Endothelial cell of umbilical vein (primary cell): ENCODE results near the gene KIF26B. TPM values are rescaled to one million over a fixed set of nuclear protein-coding genes. Genes with fewer than 3 reads are reported as not detected.

Experiments
- BruUV-seq: library from RNA; stranded (reverse); fragments of 400-500 nt; replicated peaks from 2 replicates; lab custom pipeline; 2021; lab: Mats Ljungman, UMichigan
- CTCF ChIA-PET: fragments of 300-600, 350-600 bp; sonication (Branson Sonifier 250); formaldehyde crosslinking; loops from one replicate; lab custom pipeline; 2021; ENCODE audit warnings: antibody characterized with exemption, inconsistent platforms; lab: Charles Lee
- POLR2A ChIA-PET: fragments of 300-600, 350-600 bp; sonication (Branson Sonifier 250); formaldehyde crosslinking; loops from one replicate; lab custom pipeline; 2021; ENCODE audit warnings: antibody characterized with exemption, inconsistent platforms; lab: Charles Lee
- DNase-seq: peaks from one replicate; pipeline ENCODE4 v3.0.0-alpha.2; 2011; ENCODE audit warnings: low read depth, low spot score
- FAIRE-seq: peaks from 2 replicates; lab custom pipeline; 2011; peaks lifted over from hg19 to GRCh38; lab: Jason Lieb, UNC
- H2AFZ ChIP-seq: 2 replicates; pipeline ENCODE4 v1.6.0; 2012; ENCODE audit warnings: low read depth, low read length, control low read depth, inconsistent platforms
- H3K27ac ChIP-seq: 2 replicates; pipeline ENCODE4 v1.5.1; 2011; ENCODE audit warnings: low read depth, mild to moderate bottlenecking, control low read depth, low read length, moderate library complexity; ENCODE audit not compliant: insufficient read depth
- H3K27me3 ChIP-seq, 2 experiments: 2 replicates each; pipeline versions ENCODE4 v1.6.0 to v1.6.1; 2011; ENCODE audit warnings: low read length in 2 of 2, mixed read lengths in 1 of 2; ENCODE audit not compliant: control insufficient read depth in 2 of 2, insufficient read depth in 2 of 2
- H3K36me3 ChIP-seq, 2 experiments: 2 replicates in 1 of 2; 3 replicates in 1 of 2; pipeline ENCODE4 v1.5.1; 2011; ENCODE audit warnings: low read length in 2 of 2, mild to moderate bottlenecking in 1 of 2, moderate library complexity in 1 of 2; ENCODE audit not compliant: control insufficient read depth in 2 of 2, insufficient read depth in 2 of 2; ENCODE audit errors: extremely low read depth in 1 of 2
- H3K4me1 ChIP-seq: 3 replicates; pipeline ENCODE4 v1.5.1; 2011; ENCODE audit warnings: mild to moderate bottlenecking, low read length; ENCODE audit not compliant: control insufficient read depth, insufficient read depth; ENCODE audit errors: extremely low read depth
- H3K4me2 ChIP-seq: 2 replicates; pipeline ENCODE4 v1.6.1; 2011; ENCODE audit warnings: low read length, control low read depth, mixed read lengths; ENCODE audit not compliant: insufficient read depth
- H3K4me3 ChIP-seq, 3 experiments: fragments of 200-600 bp in 1 of 3; sonication (generic), shearing (Covaris generic) in 1 of 3; replicated peaks in 1 of 3; 2 replicates each; pipeline ENCODE4 v1.5.1; 2011 to 2016; ENCODE audit warnings: control low read depth in 3 of 3, low read length in 3 of 3, mild to moderate bottlenecking in 2 of 3, inconsistent platforms in 1 of 3, low read depth in 1 of 3, moderate library complexity in 1 of 3; ENCODE audit not compliant: insufficient read depth in 1 of 3
- H3K79me2 ChIP-seq: 2 replicates; pipeline ENCODE4 v1.6.0; 2012; ENCODE audit warnings: low read length, inconsistent platforms; ENCODE audit not compliant: control insufficient read depth, insufficient read depth
- H3K9ac ChIP-seq: replicated peaks from 2 replicates; pipeline ENCODE3; 2011; ENCODE audit warnings: low read length, control low read depth; ENCODE audit not compliant: insufficient read depth; ENCODE audit errors: extremely low read depth
- H3K9me1 ChIP-seq: replicated peaks from 3 replicates; pipeline ENCODE4 v1.6.0; 2011; ENCODE audit warnings: mild to moderate bottlenecking, low read length; ENCODE audit not compliant: control insufficient read depth, insufficient read depth; ENCODE audit errors: extremely low read depth
- H3K9me3 ChIP-seq: replicated peaks from 2 replicates; pipeline ENCODE4 v1.5.1; 2012; ENCODE audit warnings: low read length, inconsistent platforms; ENCODE audit not compliant: control insufficient read depth, insufficient read depth
- H4K20me1 ChIP-seq: replicated peaks from 2 replicates; pipeline ENCODE3; 2011; ENCODE audit warnings: mild to moderate bottlenecking, low read length; ENCODE audit not compliant: control insufficient read depth, insufficient read depth; ENCODE audit errors: extremely low read depth
- CTCF ChIP-seq, 2 donors: IDR thresholded peaks; 1 replicate in 1 of 2; 2 replicates in 1 of 2; pipeline ENCODE4 v1.5.1; 2011; ENCODE audit warnings: low read length in 2 of 2, mild to moderate bottlenecking in 2 of 2, moderate library complexity in 2 of 2, control low read depth in 1 of 2, inconsistent platforms in 1 of 2, low read depth in 1 of 2; ENCODE audit not compliant: insufficient read depth in 1 of 2; ENCODE audit errors: extremely low read depth in 1 of 2
- EZH2 ChIP-seq: IDR thresholded peaks from 2 replicates; pipeline ENCODE4 v1.6.1; 2012; ENCODE audit warnings: borderline replicate concordance, low read depth, mild to moderate bottlenecking, moderate library complexity, low read length, inconsistent platforms; ENCODE audit not compliant: severe bottlenecking
- FOS ChIP-seq: IDR thresholded peaks from 2 replicates; pipeline ENCODE4 v1.6.1; 2011; ENCODE audit warnings: mild to moderate bottlenecking, low read length, moderate library complexity, borderline replicate concordance; ENCODE audit not compliant: insufficient read depth
- GATA2 ChIP-seq: IDR thresholded peaks from 2 replicates; pipeline ENCODE4 v1.7.0; 2011; ENCODE audit warnings: low read depth, mild to moderate bottlenecking, moderate library complexity, mixed read lengths, low read length; ENCODE audit not compliant: insufficient read length, insufficient read depth
- JUN ChIP-seq: IDR thresholded peaks from 2 replicates; pipeline ENCODE4 v1.6.1; 2011; ENCODE audit warnings: borderline replicate concordance, low read depth; ENCODE audit not compliant: insufficient read length, insufficient read depth
- MAX ChIP-seq: IDR thresholded peaks from 2 replicates; pipeline ENCODE4 v1.6.1; 2011; ENCODE audit not compliant: insufficient read depth, insufficient read length
- MYC ChIP-seq: IDR thresholded peaks from one replicate; pipeline ENCODE4 v1.6.1; 2011; ENCODE audit warnings: mild to moderate bottlenecking, low read depth, low read length
- POLR2A ChIP-seq: IDR thresholded peaks from 2 replicates; pipeline ENCODE4 v1.6.1; 2012; ENCODE audit warnings: low read depth, mild to moderate bottlenecking, control low read depth, low read length
- POLR2AphosphoS5 ChIP-seq: IDR thresholded peaks from 2 replicates; pipeline ENCODE4 v1.6.1; 2012; ENCODE audit warnings: low read depth, mild to moderate bottlenecking, control low read depth, low read length, moderate library complexity; ENCODE audit not compliant: insufficient read depth
- dilution Hi-C: fragments of 300-500 bp; cut with MboI; formaldehyde crosslinking; loops from one replicate; pipeline ENCODE4 v1.15.0; 2019; ENCODE audit warnings: low sequenced_read_pairs; ENCODE audit not compliant: extremely low pct_ligation_motif_present
- intact Hi-C: fragments of 100-400 bp; cut with micrococcal nuclease; formaldehyde crosslinking; loops from one replicate; pipeline ENCODE4 v1.10.0; 2022
- polyA plus RNA-seq, 4 experiments: library from polyadenylated mRNA; depleted of rRNA in 3 of 4; stranded (reverse) in 3 of 4; unstranded in 1 of 4; fragments of >200 nt; gene quantifications; 2 replicates each; pipeline versions ENCODE4 v1.2.1 to v1.2.3, GENCODE V29; 2011 to 2012; ENCODE audit warnings: missing spikeins in 1 of 4
- total RNA-seq: library from RNA; stranded (reverse); gene quantifications from 2 replicates; pipeline ENCODE4 v1.2.3, GENCODE V29; 2021

KIF26B gene
- total and polyA plus RNA-seq, 2 donors (not counting 3 experiments of a cell fraction or from before 2014, with no cell fraction given): 0.04 to 0.49 TPM

DNA sequence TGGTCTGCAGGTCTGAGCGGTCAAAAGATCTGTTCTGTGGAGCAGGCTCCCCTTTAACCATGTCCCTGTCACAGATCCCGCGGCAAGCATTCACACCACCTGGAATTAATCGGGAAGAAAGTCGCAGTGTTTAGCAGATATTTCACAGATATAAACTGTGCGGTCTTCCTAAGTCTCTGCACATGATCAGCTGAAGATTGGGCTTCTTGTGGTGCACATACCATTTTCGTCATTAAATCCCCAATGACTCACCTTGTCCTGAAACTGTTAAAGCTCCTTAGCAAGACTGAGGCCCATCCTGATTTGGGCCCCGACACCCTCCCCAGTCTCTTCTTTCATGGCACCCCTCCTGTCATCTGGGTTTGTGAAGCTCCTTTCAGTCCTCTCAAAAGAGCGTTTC, 158.8 kb downstream of the KIF26B start:
- ChIA-PET CTCF (no interaction called here), POLR2A (no interaction called here)
- Histone ChIP-seq H3K4me3 (no peak overlapping the region), H3K9me1 (no peaks in the 10 kb centered on the region), H3K36me3 (no peaks in the 10 kb centered on the region), H4K20me1 (no peaks in the 10 kb centered on the region), H3K4me1 (no peaks in the 10 kb centered on the region), H2AFZ (no peak overlapping the region), H3K79me2 (no peaks in the 10 kb centered on the region), H3K9me3 (no peaks in the 10 kb centered on the region), H3K27ac (no peak overlapping the region), H3K9ac (no peak overlapping the region), H3K4me2 (no peak overlapping the region), H3K27me3 (no peaks in the 10 kb centered on the region)
- TF ChIP-seq POLR2A: no peak
- TF ChIP-seq MYC: no peak
- TF ChIP-seq MAX: no peak
- TF ChIP-seq EZH2: no peak
- TF ChIP-seq FOS: no peak
- TF ChIP-seq GATA2: no peak
- TF ChIP-seq POLR2AphosphoS5: no peak
- no peak for TF ChIP-seq CTCF (IDR thresholded peaks at IDR 0.05; ENCODE audit: extremely low read depth in 1 of 2, insufficient read depth in 1 of 2, low read depth in 1 of 2, low read length in 2 of 2)
- TF ChIP-seq JUN: no peak
- FAIRE-seq (no peak), DNase-seq (no peak)
- dilution Hi-C loops: no loop called here
- BruUV-seq: no TSS peak
- intact Hi-C loops: no loop called here
